Ureter (tissue), 1 donor: Measurements from ENCODE around the gene MARCHF9. TPM values are rescaled to one million over a fixed set of nuclear protein-coding genes. Genes with fewer than 3 reads are reported as not detected.

Source experiments
- DNase-seq: peaks from one replicate; pipeline ENCODE4 v3.0.0-alpha.2; 2020; ENCODE audit warnings: low spot score
- total RNA-seq: library from RNA; stranded (reverse); gene quantifications from one replicate; pipeline ENCODE4 v1.2.4, GENCODE V29; 2023
- donor health status: DM: yes; HTN: yes; CAD: no.

Gene MARCHF9
- total RNA-seq, 1 donor from 2014 or later = 12.1 TPM

- DNase-seq = no peak
Observed at GRCh38 chr12:57724003-57724935, 30.6 kb upstream of the MARCHF9 start.

GRCh38 chr12:57724936-57725740 is 29.8 kb upstream of the MARCHF9 start:
- DNase-seq = no peak

- DNase-seq = no peak
Observed at GRCh38 chr12:57725851-57726150, 29.1 kb upstream of the MARCHF9 start.

- DNase-seq = peak; percentile 81
Observed at GRCh38 chr12:57726151-57726883, 28.6 kb upstream of the MARCHF9 start.

- peak; percentile 46 for DNase-seq
Observed at GRCh38 chr12:57726884-57727757, 27.8 kb upstream of the MARCHF9 start.

GRCh38 chr12:57727758-57728395 is 27.0 kb upstream of the MARCHF9 start:
- peak; percentile 42 for DNase-seq

GRCh38 chr12:57729321-57729844 is 25.5 kb upstream of the MARCHF9 start:
- DNase-seq = peak; percentile 34

GRCh38 chr12:57730336-57731067 is 24.4 kb upstream of the MARCHF9 start:
- no peak for DNase-seq

GRCh38 chr12:57731411-57732080 is 23.4 kb upstream of the MARCHF9 start:
- DNase-seq = no peak

GRCh38 chr12:57732270-57732669 is 22.6 kb upstream of the MARCHF9 start:
- no peak for DNase-seq

- DNase-seq = no peak
Observed at GRCh38 chr12:57732726-57733593, 21.9 kb upstream of the MARCHF9 start.

GRCh38 chr12:57733928-57734327 is 21.0 kb upstream of the MARCHF9 start:
- DNase-seq = no peak

GRCh38 chr12:57734591-57734990 is 20.3 kb upstream of the MARCHF9 start:
- no peak for DNase-seq

GRCh38 chr12:57735198-57735855 is 19.6 kb upstream of the MARCHF9 start:
- DNase-seq = no peak

- no peak for DNase-seq
Observed at GRCh38 chr12:57735952-57736740, 18.8 kb upstream of the MARCHF9 start.

- no peak for DNase-seq
Observed at GRCh38 chr12:57736741-57737466, 18.0 kb upstream of the MARCHF9 start.
